22Rv1 (cell line): ENCODE measurements around the gene ATF6B.

Experiments used
- ZFX ChIP-seq: fragments of 450-650 bp; IDR thresholded peaks from 2 replicates; pipeline ENCODE4 v1.6.1; 2017; ENCODE audit warnings: antibody characterized with exemption, borderline replicate concordance
- TF ChIP-seq, protein P1 (sequence below): fragments of 450-650 bp; IDR thresholded peaks from 2 replicates; pipeline ENCODE4 v1.5.1; 2017; ENCODE audit warnings: mild to moderate bottlenecking

DNA sequence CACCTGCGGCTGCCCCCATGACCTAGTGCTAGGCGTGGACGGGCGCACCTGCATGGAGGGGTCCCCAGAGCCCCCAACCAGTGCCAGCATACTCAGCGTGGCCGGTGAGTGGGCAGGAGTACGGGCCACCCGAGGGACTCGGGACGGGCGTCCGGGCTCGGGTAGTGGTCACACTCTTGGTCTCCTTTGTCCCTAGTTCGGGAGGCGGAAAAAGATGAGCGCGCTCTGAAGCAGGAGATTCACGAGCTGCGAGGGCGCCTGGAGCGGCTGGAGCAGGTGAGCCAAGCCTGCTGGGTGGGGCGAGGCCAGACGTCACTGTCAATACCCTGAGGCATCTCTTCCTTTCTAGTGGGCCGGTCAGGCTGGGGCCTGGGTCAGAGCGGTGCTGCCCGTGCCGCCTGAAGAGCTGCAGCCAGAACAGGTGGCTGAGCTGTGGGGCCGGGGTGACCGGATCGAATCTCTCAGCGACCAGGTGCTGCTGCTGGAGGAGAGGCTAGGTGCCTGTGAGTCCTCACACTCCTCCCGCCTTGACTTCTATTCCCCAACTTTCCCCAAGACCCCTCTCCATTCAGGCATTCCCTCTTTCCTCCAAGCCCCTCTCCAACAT lies 39.2 kb upstream of the ATF6B start:
- TF ChIP-seq, protein P1, sequence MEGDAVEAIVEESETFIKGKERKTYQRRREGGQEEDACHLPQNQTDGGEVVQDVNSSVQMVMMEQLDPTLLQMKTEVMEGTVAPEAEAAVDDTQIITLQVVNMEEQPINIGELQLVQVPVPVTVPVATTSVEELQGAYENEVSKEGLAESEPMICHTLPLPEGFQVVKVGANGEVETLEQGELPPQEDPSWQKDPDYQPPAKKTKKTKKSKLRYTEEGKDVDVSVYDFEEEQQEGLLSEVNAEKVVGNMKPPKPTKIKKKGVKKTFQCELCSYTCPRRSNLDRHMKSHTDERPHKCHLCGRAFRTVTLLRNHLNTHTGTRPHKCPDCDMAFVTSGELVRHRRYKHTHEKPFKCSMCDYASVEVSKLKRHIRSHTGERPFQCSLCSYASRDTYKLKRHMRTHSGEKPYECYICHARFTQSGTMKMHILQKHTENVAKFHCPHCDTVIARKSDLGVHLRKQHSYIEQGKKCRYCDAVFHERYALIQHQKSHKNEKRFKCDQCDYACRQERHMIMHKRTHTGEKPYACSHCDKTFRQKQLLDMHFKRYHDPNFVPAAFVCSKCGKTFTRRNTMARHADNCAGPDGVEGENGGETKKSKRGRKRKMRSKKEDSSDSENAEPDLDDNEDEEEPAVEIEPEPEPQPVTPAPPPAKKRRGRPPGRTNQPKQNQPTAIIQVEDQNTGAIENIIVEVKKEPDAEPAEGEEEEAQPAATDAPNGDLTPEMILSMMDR: no peak
- no peak for TF ChIP-seq ZFX
